ENCODE results near the gene SPRYD7. TPM values are rescaled to one million over a fixed set of nuclear protein-coding genes. Genes with fewer than 3 reads are reported as not detected.

SPRYD7 gene
- polyA plus RNA-seq, 1 of the 3 experiments (the other 2 are of a cell fraction): 8.6 TPM

GRCh38 chr13:49980266-49980665 is 44.1 kb upstream of the SPRYD7 start:
- Histone ChIP-seq H3K9me2 (no peaks in the 10 kb centered on the region), H3K9ac (no peak overlapping the region), H3K79me2 (ENCODE audit: insufficient read depth) (no peaks in the 10 kb centered on the region), H4K20me1 (ENCODE audit: insufficient read depth) (no peaks in the 10 kb centered on the region), H3K4me1 (ENCODE audit: control insufficient read depth in 1 of 2, insufficient read depth in 2 of 2, low read depth in 1 of 2, low read length in 1 of 2) (peaks cover 4 to 5% of the 10 kb centered on the region in 2 experiments; a peak in 2 of 4 replicates), H3F3A (replicated peaks; ENCODE audit: insufficient read depth) (no peaks in the 10 kb centered on the region), H3K4me3 (ENCODE audit: low read depth in 2 of 2, low read length in 1 of 2) (no peak overlapping the region), H3K36me3 (replicated peaks in 1 of 2; ENCODE audit: control insufficient read depth in 1 of 2, insufficient read depth in 2 of 2, low read length in 1 of 2) (no peaks in the 10 kb centered on the region), H3K4me2 (no peak overlapping the region), H3K27me3 (ENCODE audit: insufficient read depth) (no peaks in the 10 kb centered on the region), H2AFZ (ENCODE audit: low read depth) (no peak overlapping the region), H3K27ac (ENCODE audit: low read depth in 2 of 2, low read length in 1 of 2) (no peak overlapping the region), H3K9me3 (no peaks in the 10 kb centered on the region)
- TF ChIP-seq SIN3A (IDR thresholded peaks at IDR 0.05; ENCODE audit: borderline replicate concordance, low read depth, low read length) (no peak), TAF1 (IDR thresholded peaks at IDR 0.05; ENCODE audit: borderline replicate concordance, low read depth, low read length) (no peak), USF2 (IDR thresholded peaks at IDR 0.05; ENCODE audit: borderline replicate concordance, low read depth, low read length) (no peak), ZBTB33 (IDR thresholded peaks at IDR 0.05; ENCODE audit: borderline replicate concordance, low read depth) (no peak), TEAD4 (IDR thresholded peaks at IDR 0.05; ENCODE audit: borderline replicate concordance, insufficient read depth) (no peak)
- POLR2A ChIA-PET: no interaction called here
- CTCF ChIA-PET: interaction anchor here (0.9 to 5.5 kb wide), 4 partner anchors 9 to 1091 kb away, joined by 3 to 45 read pairs (median 4); no protein-coding TSS in a partner anchor
- DNase-seq: no peak

DNA sequence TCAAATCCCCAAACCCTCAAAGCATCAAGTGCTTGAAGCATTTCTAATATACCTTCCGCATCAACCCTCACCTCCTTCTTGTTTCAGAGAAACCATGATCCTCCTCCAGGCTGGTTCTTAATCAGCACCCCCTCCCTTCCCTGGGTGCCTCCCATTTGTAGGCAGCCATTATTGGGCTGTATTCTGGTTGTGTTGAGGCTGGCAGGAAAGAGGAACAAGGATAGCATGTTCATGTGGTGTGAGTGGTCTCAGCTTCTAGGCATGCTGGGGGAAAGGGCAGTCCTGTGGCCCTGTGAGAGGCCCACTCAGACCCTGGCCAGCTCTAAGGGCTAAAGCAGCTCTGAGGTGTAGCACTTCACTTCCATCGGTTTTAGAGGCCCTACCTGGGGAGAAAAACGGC is 41.9 kb upstream of the SPRYD7 start:
- POLR2A ChIA-PET: interaction anchor here (1.0 kb wide), 1 partner anchor 19 kb away, joined by 3 read pairs; the partner anchor contains the start of gene TRIM13

More for the DNA sequence above, 41.9 kb upstream of the SPRYD7 start:
- no peaks in the 10 kb centered on the region for H3F3A ChIP-seq (replicated peaks; ENCODE audit: insufficient read depth)
- no peak overlapping the region for H3K4me3 ChIP-seq (ENCODE audit: low read depth in 2 of 2, low read length in 1 of 2)
- H3K9me2 ChIP-seq: no peaks in the 10 kb centered on the region
- H3K79me2 ChIP-seq (ENCODE audit: insufficient read depth): no peaks in the 10 kb centered on the region
- no peaks in the 10 kb centered on the region for H3K27me3 ChIP-seq (ENCODE audit: insufficient read depth)
- no peak overlapping the region for H3K9ac ChIP-seq
- H3K4me1 ChIP-seq (ENCODE audit: control insufficient read depth in 1 of 2, insufficient read depth in 2 of 2, low read depth in 1 of 2, low read length in 1 of 2): peaks cover 4 to 5% of the 10 kb centered on the region in 2 experiments; a peak in 2 of 4 replicates
- DNase-seq: no peak
- CTCF ChIA-PET: interaction anchor here (0.6 to 5.5 kb wide), 11 partner anchors 9 to 1091 kb away, joined by 3 to 45 read pairs (median 12); partner anchors contain the start of gene TRIM13
- no peaks in the 10 kb centered on the region for H4K20me1 ChIP-seq (ENCODE audit: insufficient read depth)
- H3K9me3 ChIP-seq: no peaks in the 10 kb centered on the region
- WGBS (ENCODE audit: low lambda C conversion rate): 88% methylated on average over 3 of the region's 3 CpGs
- H3K27ac ChIP-seq (ENCODE audit: low read depth in 2 of 2, low read length in 1 of 2): no peak overlapping the region
- no peaks in the 10 kb centered on the region for H3K36me3 ChIP-seq (replicated peaks in 1 of 2; ENCODE audit: control insufficient read depth in 1 of 2, insufficient read depth in 2 of 2, low read length in 1 of 2)
- H2AFZ ChIP-seq (ENCODE audit: low read depth): no peak overlapping the region
- H3K4me2 ChIP-seq: no peak overlapping the region
- TF ChIP-seq, protein P1, sequence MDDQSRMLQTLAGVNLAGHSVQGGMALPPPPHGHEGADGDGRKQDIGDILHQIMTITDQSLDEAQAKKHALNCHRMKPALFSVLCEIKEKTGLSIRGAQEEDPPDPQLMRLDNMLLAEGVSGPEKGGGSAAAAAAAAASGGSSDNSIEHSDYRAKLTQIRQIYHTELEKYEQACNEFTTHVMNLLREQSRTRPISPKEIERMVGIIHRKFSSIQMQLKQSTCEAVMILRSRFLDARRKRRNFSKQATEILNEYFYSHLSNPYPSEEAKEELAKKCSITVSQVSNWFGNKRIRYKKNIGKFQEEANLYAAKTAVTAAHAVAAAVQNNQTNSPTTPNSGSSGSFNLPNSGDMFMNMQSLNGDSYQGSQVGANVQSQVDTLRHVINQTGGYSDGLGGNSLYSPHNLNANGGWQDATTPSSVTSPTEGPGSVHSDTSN (IDR thresholded peaks at IDR 0.05): no peak
- TF ChIP-seq MEF2A (IDR thresholded peaks at IDR 0.05; ENCODE audit: borderline replicate concordance, low read depth): no peak
- no peak for TF ChIP-seq YY1 (IDR thresholded peaks at IDR 0.05; ENCODE audit: low read depth)
- TF ChIP-seq FOSL2 (IDR thresholded peaks at IDR 0.05; ENCODE audit: borderline replicate concordance, low read depth): no peak
- TF ChIP-seq, protein P2, sequence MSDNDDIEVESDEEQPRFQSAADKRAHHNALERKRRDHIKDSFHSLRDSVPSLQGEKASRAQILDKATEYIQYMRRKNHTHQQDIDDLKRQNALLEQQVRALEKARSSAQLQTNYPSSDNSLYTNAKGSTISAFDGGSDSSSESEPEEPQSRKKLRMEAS (IDR thresholded peaks at IDR 0.05; ENCODE audit: low read depth): no peak
- TF ChIP-seq NRF1 (IDR thresholded peaks at IDR 0.05; ENCODE audit: low read depth, low read length): no peak
- TF ChIP-seq MXI1 (IDR thresholded peaks at IDR 0.05; ENCODE audit: low read depth, low read length): no peak

Data from SK-N-SH (cell line).